HG03175 (cell line): Measurements from ENCODE around the gene PRDM5.
A peak's percentile ranks its signal among the peaks of the same experiment; 100 is the strongest.

Experiments used
- ATAC-seq: cut with Tn5 transposase; IDR thresholded peaks from one replicate; pipeline ENCODE4 v1.9.1; 2021; ENCODE audit warnings: mild to moderate bottlenecking, moderate library complexity; ENCODE audit not compliant: unreplicated experiment

PRDM5 gene

DNA sequence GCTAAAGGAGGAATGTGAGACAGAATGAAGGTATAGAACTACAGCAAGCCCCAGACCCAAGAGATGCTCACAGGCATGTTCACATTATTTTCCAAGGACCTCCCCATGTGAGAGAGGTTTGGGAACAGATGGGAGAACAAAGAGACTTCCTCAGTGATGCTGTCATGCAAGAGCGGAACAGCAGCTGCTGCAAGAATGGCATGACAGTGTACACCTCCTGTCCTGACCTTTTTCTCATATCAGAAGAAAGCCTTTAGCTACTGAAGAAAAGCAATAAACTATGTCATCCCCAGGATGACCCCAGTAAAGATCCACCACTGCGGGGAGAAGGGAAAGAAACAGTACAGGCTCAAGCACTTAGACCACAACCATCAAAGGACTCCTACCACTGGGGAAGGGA lies 7.2 kb downstream of the PRDM5 start:
- ATAC-seq = no peak

DNA sequence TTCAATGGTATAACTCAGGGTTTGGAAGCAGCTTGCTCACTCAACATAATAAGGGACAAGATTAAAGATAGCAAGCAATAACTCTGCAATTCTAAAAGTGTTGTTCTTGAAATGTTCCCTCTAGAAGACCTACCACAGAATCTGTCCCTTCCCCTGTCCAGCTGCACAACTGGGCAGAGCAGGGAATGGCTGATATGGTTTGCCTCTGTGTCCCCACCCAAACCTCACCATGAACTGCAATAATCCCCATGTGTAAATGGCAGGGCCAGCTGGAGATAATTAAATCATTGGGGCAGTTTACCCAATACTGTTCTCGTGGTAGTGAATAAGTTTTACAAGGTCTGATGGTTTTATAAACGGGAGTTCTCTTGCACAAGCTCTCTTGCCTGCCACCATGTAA lies 19.1 kb downstream of the PRDM5 start:
- ATAC-seq = no peak

DNA sequence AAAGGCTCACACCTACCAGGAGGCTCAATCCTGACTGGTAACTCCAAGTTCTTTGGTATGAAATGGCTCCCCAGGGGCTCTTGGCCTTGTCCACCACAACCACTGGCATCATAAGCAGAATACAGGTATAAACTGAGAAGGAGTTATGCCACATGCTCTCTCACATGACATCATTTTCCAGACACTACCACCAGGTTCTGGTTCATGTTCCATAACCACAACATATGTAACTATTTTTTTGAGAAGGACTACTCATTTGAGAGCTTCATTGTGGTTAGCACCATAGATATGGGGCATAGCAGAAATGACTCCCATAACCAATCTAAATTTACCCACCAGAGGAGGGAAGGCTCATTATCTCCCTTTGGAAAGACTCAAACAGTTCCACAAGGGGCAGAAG lies 19.6 kb downstream of the PRDM5 start:
- no peak for ATAC-seq

DNA sequence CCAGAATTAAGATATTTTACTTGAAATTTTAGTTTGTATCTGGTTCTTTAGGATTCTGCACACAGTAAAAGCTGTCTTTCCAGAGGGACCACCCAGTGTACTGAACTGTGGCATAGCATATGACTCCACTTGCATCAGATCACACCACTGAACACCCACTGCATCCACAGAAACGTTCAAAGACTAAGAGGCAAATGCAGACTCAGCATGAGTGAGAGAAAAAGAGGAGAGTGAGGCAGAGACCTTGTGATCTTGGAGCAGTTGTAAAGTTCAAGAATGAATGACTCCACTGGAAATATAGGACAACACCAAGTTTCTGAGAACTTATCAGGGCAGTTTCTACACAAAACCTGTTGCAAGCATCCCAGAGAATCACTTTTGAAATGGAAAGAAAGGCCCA lies 20.8 kb downstream of the PRDM5 start:
- ATAC-seq = no peak

DNA sequence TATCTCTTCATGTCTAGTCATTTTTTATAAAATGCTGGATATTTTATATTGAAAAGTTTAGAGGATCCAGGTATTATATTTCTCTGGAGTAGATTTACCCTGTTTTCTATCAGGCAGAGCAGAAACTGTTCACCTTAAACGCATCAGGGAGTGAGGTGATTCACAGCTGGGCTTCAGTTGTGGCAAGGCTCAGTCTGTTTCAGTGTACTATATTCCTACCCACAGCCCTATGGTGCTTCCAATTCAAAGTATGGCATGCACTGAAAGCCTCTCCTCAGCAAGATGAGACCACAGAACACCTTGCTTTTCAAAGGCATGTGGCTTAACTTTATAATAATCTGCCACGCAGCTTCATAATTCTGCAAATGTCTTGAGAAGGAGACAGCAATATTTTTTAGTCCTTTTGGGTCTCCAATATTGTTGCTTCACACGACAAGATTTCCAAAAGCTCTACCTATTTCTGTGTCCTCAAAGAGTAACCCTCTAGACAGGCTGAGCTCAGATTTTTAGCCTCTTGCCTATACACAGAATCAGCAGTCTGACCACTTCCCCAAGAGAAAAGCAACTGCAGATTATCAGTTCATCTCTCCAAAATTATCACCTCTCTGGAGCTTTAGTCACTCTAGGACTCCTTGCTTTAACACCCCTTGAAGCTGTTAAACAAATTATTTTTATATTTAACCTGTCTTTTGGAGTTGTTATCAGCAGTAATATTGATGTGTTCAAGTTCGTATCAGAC lies 24.4 kb downstream of the PRDM5 start:
- ATAC-seq = no peak

DNA sequence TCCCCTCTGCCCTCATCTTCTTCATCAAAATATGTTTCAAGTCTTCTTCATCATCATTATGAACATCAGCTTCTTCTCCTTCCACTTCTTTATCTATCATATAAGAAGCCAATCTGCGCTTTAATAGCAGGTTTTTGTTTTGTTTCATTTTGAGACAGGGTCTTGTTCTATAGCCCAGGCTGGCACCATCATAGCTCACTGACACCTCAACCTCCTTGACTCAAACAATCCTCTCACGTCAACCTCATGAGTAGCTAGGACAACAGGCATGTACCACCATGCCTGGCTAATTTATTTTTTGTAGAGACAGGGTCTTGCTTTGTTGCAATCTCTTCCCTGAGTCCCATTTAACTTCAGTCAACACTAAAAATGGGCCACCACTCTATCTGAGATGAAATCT lies 27.0 kb downstream of the PRDM5 start:
- no peak for ATAC-seq

DNA sequence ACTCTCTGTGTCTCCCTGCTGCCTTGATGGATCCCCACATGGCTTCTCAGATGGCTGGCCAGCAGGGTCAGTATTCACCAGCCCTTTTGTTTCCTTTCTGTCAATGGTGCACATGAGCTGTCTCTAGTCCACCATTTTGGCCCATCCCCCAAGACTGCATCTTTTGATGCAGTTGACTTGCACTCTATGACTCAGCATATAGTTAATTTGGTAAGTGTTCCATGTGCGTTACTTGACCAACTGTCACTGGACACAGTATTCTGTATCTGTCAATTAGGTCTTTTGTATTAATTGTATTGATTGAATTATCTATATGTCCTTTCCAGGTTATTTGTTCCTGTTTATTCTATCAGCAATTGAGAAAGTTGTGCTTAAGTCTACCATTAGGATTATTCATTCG lies 29.2 kb downstream of the PRDM5 start:
- no peak for ATAC-seq

DNA sequence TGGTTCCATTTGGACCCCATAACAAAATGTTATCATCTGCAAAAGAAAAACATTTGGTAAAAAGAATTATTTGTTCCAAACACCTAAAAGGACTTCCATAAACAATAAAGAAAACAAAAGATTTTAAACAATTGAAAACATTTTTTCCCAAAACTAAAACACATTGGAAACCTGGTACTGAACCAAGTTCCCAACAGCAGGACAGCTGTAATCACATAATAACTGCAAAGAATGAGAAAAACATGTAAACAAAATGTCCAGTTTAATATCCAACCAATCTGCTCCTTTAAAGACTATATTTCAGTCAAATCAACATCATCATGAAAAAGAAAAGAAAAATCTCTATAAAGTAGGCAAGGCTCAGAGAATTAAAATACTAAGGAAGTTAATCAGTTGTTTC lies 36.3 kb downstream of the PRDM5 start:
- ATAC-seq = no peak

DNA sequence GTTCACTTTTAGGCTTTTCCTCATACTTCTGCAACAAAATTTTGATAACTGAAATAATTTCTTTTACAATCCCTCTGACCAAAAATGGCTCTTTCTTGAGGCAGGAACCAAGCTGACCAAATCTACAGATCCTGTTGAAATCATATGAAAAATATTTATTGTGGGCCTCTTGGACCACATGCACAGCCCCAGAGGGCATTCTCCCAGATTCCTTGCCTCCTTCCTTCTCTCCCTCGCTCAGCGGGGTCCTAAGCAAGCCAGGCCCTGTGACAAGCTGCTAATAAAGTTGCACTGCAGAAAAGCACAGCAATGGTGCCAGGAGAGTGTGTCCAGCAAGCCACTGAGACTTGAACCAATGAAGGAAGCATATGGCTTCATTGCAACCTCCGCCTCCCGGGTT lies 40.7 kb downstream of the PRDM5 start:
- no peak for ATAC-seq

DNA sequence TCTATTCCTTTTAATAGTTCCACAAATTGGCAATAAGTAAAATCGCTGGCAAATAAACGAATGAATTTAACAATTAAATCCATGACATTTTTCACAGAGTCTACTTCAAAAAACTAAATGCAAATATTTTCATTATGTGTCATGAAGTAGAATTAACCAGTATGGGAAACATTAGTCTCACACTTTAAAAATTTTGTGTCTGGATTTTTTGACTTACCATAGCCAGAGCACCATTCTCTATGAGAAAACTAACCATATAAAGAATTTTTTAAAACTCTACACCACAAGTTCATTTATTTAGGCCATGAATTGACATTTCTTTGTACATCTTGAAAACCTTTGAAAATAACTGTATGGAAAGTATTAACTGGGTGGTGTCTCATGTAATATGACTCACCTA lies 41.2 kb downstream of the PRDM5 start:
- ATAC-seq = no peak

DNA sequence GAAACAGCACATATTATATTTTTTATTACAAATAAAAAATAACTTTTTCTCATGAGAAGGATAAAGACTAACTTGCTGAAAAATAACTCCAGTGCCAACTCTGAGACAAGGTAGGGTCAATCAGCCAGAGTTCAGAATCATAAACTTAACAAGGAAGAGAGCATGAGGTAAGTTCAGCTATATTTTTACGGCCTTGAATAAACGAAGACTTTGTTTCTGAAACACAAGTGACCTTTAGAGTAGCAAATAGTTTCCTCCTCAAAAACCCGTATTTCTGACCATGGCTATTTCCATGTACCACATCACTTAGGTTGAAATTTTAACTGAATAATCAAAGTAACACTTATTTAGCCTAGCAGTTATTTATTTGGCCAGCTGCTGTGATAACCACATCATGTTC lies 45.5 kb downstream of the PRDM5 start:
- ATAC-seq = no peak

DNA sequence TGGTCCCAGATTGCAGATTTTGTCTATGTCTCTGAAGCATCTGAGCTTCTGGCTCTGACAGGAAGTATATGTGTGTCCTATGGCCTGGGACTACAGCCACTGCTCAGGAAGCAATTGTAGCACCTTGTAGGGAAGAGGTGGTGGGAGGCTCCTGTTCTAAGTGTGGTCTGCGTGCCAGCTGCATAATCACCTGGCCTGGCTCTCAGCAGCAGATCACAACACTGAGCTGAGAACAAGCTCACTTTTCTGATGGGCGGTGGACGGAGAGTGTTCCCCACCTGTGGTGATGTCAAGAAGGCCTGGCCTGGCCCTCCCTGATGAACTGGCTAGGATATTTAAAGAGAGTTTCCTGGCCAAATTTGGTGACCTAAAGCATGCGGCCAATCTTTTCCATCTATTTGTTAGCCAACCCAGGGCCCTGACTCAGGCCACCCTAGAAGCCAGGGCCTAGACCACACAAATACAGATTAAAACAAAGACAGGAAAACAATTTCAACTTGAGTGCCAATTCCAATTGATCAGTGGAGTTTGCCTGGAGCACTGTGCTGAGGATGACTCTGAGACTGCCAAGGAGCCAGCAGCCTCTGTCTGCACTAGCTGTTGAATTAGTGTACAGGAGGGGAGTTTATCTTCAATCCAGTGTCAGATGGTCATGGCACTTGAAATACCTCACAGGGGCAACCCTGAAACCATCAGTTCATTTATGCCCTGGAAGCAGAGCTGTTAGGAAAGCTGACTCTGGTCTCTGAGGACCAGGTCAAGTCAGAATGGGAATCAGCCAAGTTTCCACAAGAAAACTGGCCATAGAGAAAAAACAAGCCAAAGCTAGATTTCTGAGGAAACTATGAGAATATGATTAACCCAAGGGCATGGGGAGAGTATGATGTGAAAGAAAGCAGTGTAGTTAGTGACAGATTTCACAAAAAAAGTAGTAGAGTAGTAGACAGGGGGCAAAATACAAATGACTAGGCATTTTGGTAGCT lies 47.4 kb downstream of the PRDM5 start:
- ATAC-seq = no peak

DNA sequence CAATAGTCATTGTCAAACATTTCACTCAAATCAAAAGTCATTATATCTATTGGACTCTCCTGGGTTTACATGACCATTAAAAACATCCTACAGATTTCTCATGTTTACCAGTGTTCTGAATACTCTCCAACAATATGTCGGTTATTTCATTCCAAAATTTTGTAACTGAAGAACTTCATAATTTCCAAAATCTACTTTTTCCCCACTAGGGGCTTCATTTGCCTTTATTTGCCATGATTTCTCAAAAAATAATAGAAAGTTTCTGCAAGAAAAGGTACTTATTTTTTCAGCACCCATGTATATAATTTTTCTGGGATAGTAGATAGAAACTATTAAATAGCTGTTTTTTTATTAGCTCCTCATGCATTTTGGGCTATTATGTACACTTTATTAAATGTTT lies 49.0 kb downstream of the PRDM5 start:
- no peak for ATAC-seq

DNA sequence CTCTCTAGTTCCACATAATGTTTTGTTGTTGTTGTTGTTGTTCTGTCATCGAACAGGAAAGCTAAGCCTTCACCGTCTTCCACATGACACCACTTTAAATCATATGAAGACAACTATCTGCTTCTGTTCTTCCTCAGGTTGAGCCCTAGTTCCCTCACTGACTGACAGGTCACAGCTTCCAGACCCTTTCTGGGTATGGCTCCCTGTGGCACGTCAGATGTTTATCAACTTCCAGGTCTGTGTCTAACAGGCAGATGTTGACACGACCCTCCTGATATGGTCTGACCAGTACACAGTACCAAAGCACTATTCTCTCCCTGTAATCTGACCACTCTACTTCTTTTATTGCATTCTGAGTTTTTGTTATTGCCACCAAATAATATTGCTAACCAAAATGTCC lies 51.4 kb downstream of the PRDM5 start:
- ATAC-seq = no peak

DNA sequence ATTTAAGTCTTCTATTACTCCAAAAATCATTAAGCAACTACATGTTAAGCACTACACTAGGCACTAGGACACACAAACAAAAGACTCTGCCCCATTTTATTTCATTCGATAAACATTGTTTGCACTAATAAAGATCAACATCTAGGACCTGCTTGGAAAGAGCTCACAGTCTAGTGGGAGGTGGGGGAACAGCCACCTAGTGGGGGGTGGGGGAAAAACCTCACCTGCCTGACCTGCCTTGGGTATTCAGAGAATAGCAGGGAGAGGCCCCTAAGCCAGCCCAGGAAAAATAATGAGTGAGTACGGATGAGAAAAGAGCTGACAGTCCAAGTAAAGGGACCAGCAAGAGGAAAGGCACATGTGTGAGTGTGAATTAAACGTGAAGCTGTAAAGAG lies 52.2 kb downstream of the PRDM5 start:
- no peak for ATAC-seq

DNA sequence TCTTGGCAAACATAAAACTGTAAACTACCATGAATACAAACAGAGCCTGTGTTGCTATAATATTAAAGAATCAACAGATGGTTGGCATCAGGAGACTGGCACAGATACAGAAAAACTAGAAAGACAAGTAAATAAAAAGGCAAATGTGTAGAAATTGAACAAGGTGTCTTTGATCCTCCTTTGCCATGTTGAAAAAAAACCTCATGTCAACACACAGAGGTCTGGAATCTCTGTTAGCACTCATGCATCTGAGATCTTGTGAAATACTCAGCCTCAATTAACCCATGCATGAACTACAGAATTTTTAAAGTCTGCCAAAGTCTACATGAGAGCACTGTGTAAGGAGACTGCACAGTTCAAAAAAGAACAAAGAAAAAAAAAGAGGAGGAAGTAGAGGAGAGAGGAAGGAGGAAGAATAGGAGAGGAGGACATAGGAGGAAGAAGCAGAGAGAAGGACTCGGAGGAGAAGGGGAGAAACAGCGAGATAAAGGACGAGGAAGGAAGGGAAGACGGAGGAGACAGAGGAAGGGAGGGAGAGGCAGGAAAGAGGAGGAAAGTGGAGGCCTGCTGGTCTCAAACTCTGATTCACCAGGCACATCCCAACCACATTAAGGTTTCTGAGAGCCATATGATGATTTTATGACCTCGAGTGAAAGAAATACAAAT lies 52.8 kb downstream of the PRDM5 start:
- no peak for ATAC-seq

DNA sequence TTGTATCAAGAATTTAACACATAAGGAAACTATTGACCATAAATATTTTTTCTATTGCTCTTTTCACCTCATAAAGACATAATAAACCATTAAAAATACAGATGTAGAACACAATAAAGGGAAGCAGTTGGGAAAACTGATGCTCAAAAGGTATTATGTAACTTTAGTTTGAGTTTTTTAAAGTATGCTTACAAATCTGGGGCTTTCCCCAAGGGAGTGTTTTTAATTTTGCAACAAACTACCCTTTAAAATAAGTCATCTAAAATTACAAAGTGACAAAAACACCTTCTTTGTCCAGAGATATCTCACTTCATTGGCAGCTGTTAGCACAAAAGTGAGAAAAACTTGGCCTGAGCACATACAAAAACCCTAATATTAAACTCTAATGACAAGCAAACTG lies 55.0 kb downstream of the PRDM5 start:
- ATAC-seq = no peak

DNA sequence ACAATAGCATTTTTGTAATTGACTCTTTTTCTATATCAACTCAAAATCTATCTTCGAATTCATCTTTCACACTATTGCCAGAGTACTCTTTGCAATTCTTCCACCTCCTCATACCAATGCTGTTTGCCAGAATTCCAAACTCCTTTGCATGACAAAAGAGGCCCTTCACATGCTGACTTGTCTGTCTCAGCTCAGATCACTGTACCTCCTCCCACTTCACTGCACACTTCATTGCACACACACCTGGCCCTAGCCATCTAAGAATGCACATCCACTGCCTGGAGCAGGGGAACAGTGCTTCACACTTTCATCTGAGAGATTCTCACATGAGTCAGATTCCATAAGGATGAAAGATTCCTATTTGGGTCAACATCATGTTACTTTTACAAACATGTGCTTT lies 56.5 kb downstream of the PRDM5 start:
- ATAC-seq = peak; percentile 58

DNA sequence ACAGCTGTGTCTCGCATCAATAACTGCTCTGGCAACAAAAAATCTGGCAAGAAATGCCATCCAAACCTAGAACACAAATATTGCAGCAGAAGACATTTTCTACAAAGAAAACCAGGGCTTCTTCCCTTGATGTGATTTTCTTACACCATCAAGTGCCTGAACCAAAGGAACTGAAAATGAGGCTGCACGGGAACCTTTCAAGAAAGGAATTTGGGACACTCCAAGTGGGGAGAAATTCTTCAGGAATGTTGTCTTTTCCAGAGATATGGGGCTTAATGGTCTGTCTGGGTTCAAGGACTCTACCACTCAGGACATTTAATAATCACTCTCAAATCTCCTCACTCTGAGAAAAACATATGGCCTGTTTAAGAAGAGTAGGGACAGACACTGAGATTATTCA lies 57.6 kb downstream of the PRDM5 start:
- ATAC-seq = no peak

DNA sequence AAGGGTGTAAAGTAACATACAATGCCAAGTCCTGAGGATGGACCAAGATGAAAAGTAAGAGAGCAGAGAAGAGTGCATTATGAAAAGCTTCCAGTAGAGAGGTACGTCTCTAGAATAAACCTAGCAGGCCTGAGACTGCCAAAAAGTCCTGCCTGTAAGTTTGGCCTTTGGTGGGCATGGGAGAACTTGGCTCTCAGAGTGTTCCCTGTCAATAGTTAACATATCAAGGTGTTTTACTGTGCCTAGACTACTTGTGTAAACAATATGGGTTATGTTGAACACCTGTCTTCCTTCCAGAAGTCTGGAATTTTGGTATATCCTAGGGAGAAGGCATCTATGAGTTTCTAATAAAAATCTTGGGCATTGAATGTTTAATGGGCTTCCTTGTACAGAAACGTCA lies 60.1 kb downstream of the PRDM5 start:
- ATAC-seq = no peak

DNA sequence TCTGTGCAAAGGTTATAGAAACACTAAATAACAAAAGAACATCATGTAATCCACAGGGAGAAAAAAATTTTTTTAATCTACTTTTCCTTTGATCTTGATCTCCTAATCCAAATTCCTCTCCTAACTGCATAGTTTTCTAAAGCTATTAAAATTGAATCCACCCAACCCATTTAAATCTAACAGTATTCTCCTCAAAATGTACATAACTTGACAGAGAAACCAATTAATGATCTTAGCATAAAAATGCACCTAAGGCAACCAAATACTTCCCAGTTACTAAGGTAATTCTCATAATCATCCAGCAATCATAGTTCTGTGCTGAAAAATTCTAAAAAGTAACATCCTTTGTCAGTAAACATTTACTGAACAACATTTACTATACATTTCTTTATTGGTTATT lies 60.7 kb downstream of the PRDM5 start:
- ATAC-seq = no peak

DNA sequence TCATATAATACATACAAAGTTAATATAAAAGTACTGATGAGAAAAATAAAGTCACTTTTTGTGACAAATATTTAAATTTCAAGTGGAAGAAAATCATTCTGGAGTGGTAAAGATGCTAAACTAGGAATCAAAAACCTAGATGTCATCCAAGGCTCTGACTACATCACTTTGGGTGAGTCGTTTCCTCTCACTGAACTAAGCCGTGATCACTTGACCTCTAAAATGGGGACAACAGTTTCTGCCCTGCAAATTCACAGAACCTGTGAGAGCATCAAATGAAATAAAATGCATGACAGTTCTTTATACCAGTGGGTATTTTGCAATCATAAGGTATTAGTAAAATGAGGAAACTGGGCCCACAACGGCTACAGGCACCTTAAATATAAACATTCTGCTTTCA lies 63.8 kb downstream of the PRDM5 start:
- no peak for ATAC-seq
